WTC11 (cell line): ENCODE data around the gene STXBP1. TPM values are rescaled to one million over a fixed set of nuclear protein-coding genes. Genes with fewer than 3 reads are reported as not detected.

ENCODE experiments used
- ATAC-seq: fragments of 200-7000 bp; cut with Tn5 transposase; 2 replicates; pipeline ENCODE4 v1.10.0; 2021; ENCODE audit warnings: mild to moderate bottlenecking, moderate library complexity
- CTCF ChIA-PET: fragments of 300-600 bp; sonication (Branson Sonifier 250); formaldehyde crosslinking; loops from one replicate; lab custom pipeline; 2021; ENCODE audit warnings: antibody characterized with exemption; lab: Charles Lee
- POLR2A ChIA-PET: fragments of 350-600 bp; sonication (Branson Sonifier 250); formaldehyde crosslinking; loops from one replicate; lab custom pipeline; 2021; ENCODE audit warnings: antibody characterized with exemption; lab: Charles Lee
- DNase-seq: peaks from one replicate; pipeline ENCODE4 v3.0.0; 2021; ENCODE audit warnings: low spot score
- H3K27ac Mint-ChIP-seq: 2 replicates; pipeline ENCODE4 v1.8.0; 2021; ENCODE audit warnings: mixed read lengths
- H3K27me3 Mint-ChIP-seq: 2 replicates; pipeline ENCODE4 v1.8.0; 2021; ENCODE audit warnings: low read depth, mild to moderate bottlenecking, moderate library complexity, mixed read lengths
- H3K36me3 Mint-ChIP-seq: 2 replicates; pipeline ENCODE4 v1.8.0; 2021; ENCODE audit warnings: mixed read lengths
- H3K4me1 Mint-ChIP-seq: 2 replicates; pipeline ENCODE4 v1.8.0; 2022; ENCODE audit warnings: mixed read lengths
- H3K4me3 Mint-ChIP-seq: 2 replicates; pipeline ENCODE4 v1.8.0; 2021; ENCODE audit warnings: mild to moderate bottlenecking, moderate library complexity, mixed read lengths
- H3K9me3 Mint-ChIP-seq: 2 replicates; pipeline ENCODE4 v1.8.0; 2021; ENCODE audit warnings: mixed read lengths
- CREM ChIP-seq: sonication (generic); formaldehyde crosslinking; IDR thresholded peaks from 2 replicates; pipeline ENCODE4 v1.8.1; 2022; ENCODE audit warnings: mild to moderate bottlenecking, missing genetic modification reagents, moderate library complexity
- CTCF ChIP-seq: fragments of 200-600 bp; IDR thresholded peaks from 2 replicates; pipeline ENCODE4 v1.8.0; 2022; ENCODE audit warnings: antibody characterized with exemption
- FOXJ3 ChIP-seq: sonication (generic); formaldehyde crosslinking; IDR thresholded peaks from 2 replicates; pipeline ENCODE4 v1.9.0; 2021; ENCODE audit warnings: missing genetic modification reagents, mild to moderate bottlenecking, borderline replicate concordance
- GTF2I ChIP-seq: fragments of 250-450 bp; sonication (Bioruptor Pico); conservative IDR thresholded peaks from 2 replicates; pipeline ENCODE4 v1.4.0; 2021; ENCODE audit warnings: mild to moderate bottlenecking
- HMGA2 ChIP-seq: fragments of 250-450 bp; sonication (Bioruptor Pico); IDR thresholded peaks from 2 replicates; pipeline ENCODE4 v1.4.0; 2021; ENCODE audit warnings: mild to moderate bottlenecking, moderate library complexity
- MXD4 ChIP-seq: fragments of 250-450 bp; sonication (Bioruptor Pico); IDR thresholded peaks from 2 replicates; pipeline ENCODE4 v1.8.0; 2021; ENCODE audit warnings: mild to moderate bottlenecking, moderate library complexity, borderline replicate concordance
- NFATC4 ChIP-seq: fragments of 250-450 bp; sonication (Bioruptor Pico); IDR thresholded peaks from 2 replicates; pipeline ENCODE4 v1.9.0; 2021; ENCODE audit warnings: mild to moderate bottlenecking
- NFYB ChIP-seq: sonication (generic); formaldehyde crosslinking; conservative IDR thresholded peaks from 2 replicates; pipeline ENCODE4 v1.8.0; 2022; ENCODE audit warnings: low read depth, missing genetic modification reagents
- SOX15 ChIP-seq: fragments of 250-450 bp; sonication (Bioruptor Pico); IDR thresholded peaks from 2 replicates; pipeline ENCODE4 v1.9.0; 2021; ENCODE audit warnings: mild to moderate bottlenecking
- STAT6 ChIP-seq: sonication (generic); formaldehyde crosslinking; conservative IDR thresholded peaks from 2 replicates; pipeline ENCODE4 v1.8.1; 2023; ENCODE audit warnings: mild to moderate bottlenecking, low read depth, missing genetic modification reagents, moderate library complexity
- TCF7 ChIP-seq: sonication (generic); formaldehyde crosslinking; IDR thresholded peaks from 2 replicates; pipeline ENCODE4 v1.8.0; 2022; ENCODE audit warnings: mild to moderate bottlenecking, low read depth, missing genetic modification reagents, moderate library complexity
- total RNA-seq: library from RNA; stranded (reverse); gene quantifications from 3 replicates; pipeline ENCODE4 v1.2.3, GENCODE V29; 2021
- TF ChIP-seq, protein P1 (sequence below): sonication (generic); formaldehyde crosslinking; IDR thresholded peaks from 2 replicates; pipeline ENCODE4 v1.8.0; 2022; ENCODE audit warnings: mild to moderate bottlenecking, missing genetic modification reagents
- TF ChIP-seq, protein P2 (sequence below): sonication (generic); formaldehyde crosslinking; IDR thresholded peaks from 2 replicates; pipeline ENCODE4 v1.8.1; 2023; ENCODE audit warnings: mild to moderate bottlenecking, moderate library complexity, missing genetic modification reagents
- TF ChIP-seq, protein P3 (sequence below): sonication (generic); formaldehyde crosslinking; IDR thresholded peaks from 2 replicates; pipeline ENCODE4 v1.8.0; 2022; ENCODE audit warnings: missing genetic modification reagents
- TF ChIP-seq, protein P4 (sequence below): sonication (generic); formaldehyde crosslinking; IDR thresholded peaks from 2 replicates; pipeline ENCODE4 v1.8.1; 2023; ENCODE audit warnings: mild to moderate bottlenecking, missing genetic modification reagents, borderline replicate concordance
- TF ChIP-seq, protein P5 (sequence below): fragments of 250-450 bp; sonication (Bioruptor Pico); IDR thresholded peaks from 2 replicates; pipeline ENCODE4 v2.1.2; 2022; ENCODE audit warnings: mild to moderate bottlenecking, moderate library complexity
- TF ChIP-seq, protein P6 (sequence below): sonication (generic); formaldehyde crosslinking; IDR thresholded peaks from 2 replicates; pipeline ENCODE4 v1.8.0; 2022; ENCODE audit warnings: mild to moderate bottlenecking, missing genetic modification reagents
- TF ChIP-seq, protein P7 (sequence below): fragments of 250-450 bp; sonication (Bioruptor Pico); IDR thresholded peaks from 2 replicates; pipeline ENCODE4 v1.9.0; 2021; ENCODE audit warnings: mild to moderate bottlenecking

Gene STXBP1
- total RNA-seq, 1 experiment from 2014 or later, result 37.1 TPM

DNA sequence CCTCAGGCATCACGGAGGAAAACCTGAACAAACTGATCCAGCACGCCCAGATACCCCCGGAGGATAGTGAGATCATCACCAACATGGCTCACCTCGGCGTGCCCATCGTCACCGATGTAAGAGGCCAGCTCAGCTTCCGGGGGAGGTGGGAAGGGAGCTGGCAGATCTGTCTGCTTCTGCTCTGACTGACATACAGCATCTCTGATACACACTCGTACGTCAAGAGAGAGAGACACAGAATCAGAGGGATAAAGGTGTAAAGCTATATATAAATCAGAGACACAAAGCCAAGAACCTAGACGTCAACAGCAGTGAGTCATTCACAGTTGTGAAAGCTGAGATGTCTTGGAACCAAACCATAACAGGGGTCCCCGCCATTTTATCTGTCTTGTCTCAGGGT, 64.6 kb downstream of the STXBP1 start:
- H3K36me3 Mint-ChIP-seq, result peaks cover 29% of the 10 kb centered on the region
- POLR2A ChIA-PET, result no interaction called here
- H3K4me1 Mint-ChIP-seq, result no peaks in the 10 kb centered on the region
- CTCF ChIA-PET, result interaction anchor here (2.4 kb wide), 1 partner anchor 58 kb away, joined by 11 read pairs; the partner anchor contains the start of gene TOR2A
- no peak for ATAC-seq
- H3K27ac Mint-ChIP-seq, result no peak overlapping the region
- no peak for DNase-seq
- TF ChIP-seq, protein P1, sequence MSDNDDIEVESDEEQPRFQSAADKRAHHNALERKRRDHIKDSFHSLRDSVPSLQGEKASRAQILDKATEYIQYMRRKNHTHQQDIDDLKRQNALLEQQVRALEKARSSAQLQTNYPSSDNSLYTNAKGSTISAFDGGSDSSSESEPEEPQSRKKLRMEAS (CRISPR knock-in tag), result no peak
- TF ChIP-seq, protein P2, sequence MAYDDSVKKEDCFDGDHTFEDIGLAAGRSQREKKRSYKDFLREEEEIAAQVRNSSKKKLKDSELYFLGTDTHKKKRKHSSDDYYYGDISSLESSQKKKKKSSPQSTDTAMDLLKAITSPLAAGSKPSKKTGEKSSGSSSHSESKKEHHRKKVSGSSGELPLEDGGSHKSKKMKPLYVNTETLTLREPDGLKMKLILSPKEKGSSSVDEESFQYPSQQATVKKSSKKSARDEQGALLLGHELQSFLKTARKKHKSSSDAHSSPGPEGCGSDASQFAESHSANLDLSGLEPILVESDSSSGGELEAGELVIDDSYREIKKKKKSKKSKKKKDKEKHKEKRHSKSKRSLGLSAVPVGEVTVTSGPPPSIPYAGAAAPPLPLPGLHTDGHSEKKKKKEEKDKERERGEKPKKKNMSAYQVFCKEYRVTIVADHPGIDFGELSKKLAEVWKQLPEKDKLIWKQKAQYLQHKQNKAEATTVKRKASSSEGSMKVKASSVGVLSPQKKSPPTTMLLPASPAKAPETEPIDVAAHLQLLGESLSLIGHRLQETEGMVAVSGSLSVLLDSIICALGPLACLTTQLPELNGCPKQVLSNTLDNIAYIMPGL (CRISPR knock-in tag), result no peak
- no peak for TF ChIP-seq FOXJ3 (CRISPR knock-in tag)
- TF ChIP-seq, protein P3, sequence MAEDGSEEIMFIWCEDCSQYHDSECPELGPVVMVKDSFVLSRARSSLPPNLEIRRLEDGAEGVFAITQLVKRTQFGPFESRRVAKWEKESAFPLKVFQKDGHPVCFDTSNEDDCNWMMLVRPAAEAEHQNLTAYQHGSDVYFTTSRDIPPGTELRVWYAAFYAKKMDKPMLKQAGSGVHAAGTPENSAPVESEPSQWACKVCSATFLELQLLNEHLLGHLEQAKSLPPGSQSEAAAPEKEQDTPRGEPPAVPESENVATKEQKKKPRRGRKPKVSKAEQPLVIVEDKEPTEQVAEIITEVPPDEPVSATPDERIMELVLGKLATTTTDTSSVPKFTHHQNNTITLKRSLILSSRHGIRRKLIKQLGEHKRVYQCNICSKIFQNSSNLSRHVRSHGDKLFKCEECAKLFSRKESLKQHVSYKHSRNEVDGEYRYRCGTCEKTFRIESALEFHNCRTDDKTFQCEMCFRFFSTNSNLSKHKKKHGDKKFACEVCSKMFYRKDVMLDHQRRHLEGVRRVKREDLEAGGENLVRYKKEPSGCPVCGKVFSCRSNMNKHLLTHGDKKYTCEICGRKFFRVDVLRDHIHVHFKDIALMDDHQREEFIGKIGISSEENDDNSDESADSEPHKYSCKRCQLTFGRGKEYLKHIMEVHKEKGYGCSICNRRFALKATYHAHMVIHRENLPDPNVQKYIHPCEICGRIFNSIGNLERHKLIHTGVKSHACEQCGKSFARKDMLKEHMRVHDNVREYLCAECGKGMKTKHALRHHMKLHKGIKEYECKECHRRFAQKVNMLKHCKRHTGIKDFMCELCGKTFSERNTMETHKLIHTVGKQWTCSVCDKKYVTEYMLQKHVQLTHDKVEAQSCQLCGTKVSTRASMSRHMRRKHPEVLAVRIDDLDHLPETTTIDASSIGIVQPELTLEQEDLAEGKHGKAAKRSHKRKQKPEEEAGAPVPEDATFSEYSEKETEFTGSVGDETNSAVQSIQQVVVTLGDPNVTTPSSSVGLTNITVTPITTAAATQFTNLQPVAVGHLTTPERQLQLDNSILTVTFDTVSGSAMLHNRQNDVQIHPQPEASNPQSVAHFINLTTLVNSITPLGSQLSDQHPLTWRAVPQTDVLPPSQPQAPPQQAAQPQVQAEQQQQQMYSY (CRISPR knock-in tag), result no peak
- TF ChIP-seq CREM, result no peak
- TF ChIP-seq, protein P4, sequence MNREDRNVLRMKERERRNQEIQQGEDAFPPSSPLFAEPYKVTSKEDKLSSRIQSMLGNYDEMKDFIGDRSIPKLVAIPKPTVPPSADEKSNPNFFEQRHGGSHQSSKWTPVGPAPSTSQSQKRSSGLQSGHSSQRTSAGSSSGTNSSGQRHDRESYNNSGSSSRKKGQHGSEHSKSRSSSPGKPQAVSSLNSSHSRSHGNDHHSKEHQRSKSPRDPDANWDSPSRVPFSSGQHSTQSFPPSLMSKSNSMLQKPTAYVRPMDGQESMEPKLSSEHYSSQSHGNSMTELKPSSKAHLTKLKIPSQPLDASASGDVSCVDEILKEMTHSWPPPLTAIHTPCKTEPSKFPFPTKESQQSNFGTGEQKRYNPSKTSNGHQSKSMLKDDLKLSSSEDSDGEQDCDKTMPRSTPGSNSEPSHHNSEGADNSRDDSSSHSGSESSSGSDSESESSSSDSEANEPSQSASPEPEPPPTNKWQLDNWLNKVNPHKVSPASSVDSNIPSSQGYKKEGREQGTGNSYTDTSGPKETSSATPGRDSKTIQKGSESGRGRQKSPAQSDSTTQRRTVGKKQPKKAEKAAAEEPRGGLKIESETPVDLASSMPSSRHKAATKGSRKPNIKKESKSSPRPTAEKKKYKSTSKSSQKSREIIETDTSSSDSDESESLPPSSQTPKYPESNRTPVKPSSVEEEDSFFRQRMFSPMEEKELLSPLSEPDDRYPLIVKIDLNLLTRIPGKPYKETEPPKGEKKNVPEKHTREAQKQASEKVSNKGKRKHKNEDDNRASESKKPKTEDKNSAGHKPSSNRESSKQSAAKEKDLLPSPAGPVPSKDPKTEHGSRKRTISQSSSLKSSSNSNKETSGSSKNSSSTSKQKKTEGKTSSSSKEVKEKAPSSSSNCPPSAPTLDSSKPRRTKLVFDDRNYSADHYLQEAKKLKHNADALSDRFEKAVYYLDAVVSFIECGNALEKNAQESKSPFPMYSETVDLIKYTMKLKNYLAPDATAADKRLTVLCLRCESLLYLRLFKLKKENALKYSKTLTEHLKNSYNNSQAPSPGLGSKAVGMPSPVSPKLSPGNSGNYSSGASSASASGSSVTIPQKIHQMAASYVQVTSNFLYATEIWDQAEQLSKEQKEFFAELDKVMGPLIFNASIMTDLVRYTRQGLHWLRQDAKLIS (CRISPR knock-in tag), result no peak
- no peak for TF ChIP-seq MXD4 (CRISPR knock-in tag)
- no peak for TF ChIP-seq CTCF
- no peak for TF ChIP-seq STAT6 (CRISPR knock-in tag)
- TF ChIP-seq, protein P5, sequence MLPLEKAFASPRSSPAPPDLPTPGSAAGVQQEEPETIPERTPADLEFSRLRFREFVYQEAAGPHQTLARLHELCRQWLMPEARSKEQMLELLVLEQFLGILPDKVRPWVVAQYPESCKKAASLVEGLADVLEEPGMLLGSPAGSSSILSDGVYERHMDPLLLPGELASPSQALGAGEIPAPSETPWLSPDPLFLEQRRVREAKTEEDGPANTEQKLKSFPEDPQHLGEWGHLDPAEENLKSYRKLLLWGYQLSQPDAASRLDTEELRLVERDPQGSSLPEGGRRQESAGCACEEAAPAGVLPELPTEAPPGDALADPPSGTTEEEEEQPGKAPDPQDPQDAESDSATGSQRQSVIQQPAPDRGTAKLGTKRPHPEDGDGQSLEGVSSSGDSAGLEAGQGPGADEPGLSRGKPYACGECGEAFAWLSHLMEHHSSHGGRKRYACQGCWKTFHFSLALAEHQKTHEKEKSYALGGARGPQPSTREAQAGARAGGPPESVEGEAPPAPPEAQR (CRISPR knock-in tag), result no peak
- TF ChIP-seq SOX15 (CRISPR knock-in tag), result no peak
- TF ChIP-seq TCF7 (CRISPR knock-in tag), result no peak
- TF ChIP-seq, protein P6, sequence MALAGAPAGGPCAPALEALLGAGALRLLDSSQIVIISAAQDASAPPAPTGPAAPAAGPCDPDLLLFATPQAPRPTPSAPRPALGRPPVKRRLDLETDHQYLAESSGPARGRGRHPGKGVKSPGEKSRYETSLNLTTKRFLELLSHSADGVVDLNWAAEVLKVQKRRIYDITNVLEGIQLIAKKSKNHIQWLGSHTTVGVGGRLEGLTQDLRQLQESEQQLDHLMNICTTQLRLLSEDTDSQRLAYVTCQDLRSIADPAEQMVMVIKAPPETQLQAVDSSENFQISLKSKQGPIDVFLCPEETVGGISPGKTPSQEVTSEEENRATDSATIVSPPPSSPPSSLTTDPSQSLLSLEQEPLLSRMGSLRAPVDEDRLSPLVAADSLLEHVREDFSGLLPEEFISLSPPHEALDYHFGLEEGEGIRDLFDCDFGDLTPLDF, result no peak
- TF ChIP-seq GTF2I, result no peak
- no peak for TF ChIP-seq NFATC4 (CRISPR knock-in tag)
- no peak for TF ChIP-seq HMGA2 (CRISPR knock-in tag)
- TF ChIP-seq NFYB (CRISPR knock-in tag), result no peak
- TF ChIP-seq, protein P7, sequence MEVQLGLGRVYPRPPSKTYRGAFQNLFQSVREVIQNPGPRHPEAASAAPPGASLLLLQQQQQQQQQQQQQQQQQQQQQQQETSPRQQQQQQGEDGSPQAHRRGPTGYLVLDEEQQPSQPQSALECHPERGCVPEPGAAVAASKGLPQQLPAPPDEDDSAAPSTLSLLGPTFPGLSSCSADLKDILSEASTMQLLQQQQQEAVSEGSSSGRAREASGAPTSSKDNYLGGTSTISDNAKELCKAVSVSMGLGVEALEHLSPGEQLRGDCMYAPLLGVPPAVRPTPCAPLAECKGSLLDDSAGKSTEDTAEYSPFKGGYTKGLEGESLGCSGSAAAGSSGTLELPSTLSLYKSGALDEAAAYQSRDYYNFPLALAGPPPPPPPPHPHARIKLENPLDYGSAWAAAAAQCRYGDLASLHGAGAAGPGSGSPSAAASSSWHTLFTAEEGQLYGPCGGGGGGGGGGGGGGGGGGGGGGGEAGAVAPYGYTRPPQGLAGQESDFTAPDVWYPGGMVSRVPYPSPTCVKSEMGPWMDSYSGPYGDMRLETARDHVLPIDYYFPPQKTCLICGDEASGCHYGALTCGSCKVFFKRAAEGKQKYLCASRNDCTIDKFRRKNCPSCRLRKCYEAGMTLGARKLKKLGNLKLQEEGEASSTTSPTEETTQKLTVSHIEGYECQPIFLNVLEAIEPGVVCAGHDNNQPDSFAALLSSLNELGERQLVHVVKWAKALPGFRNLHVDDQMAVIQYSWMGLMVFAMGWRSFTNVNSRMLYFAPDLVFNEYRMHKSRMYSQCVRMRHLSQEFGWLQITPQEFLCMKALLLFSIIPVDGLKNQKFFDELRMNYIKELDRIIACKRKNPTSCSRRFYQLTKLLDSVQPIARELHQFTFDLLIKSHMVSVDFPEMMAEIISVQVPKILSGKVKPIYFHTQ (CRISPR knock-in tag), result no peak
- no peaks in the 10 kb centered on the region for H3K27me3 Mint-ChIP-seq
- no peak overlapping the region for H3K4me3 Mint-ChIP-seq
- H3K9me3 Mint-ChIP-seq, result no peaks in the 10 kb centered on the region
